ENCODE measurements around the gene LRMDA. TPM values are rescaled to one million over a fixed set of nuclear protein-coding genes. Genes with fewer than 3 reads are reported as not detected.

The LRMDA gene
- total and polyA plus RNA-seq, 2 donors (not counting 3 experiments of a cell fraction or from before 2014, with no cell fraction given): 9.7 to 18.0 TPM

GRCh38 chr10:76007667-76008181 is 576.3 kb downstream of the LRMDA start:
- no peak overlapping the region for H3K27ac ChIP-seq (ENCODE audit: insufficient read depth, low read depth, low read length)
- H3K27me3 ChIP-seq (ENCODE audit: control insufficient read depth in 2 of 2, insufficient read depth in 2 of 2, low read length in 2 of 2): no peaks in the 10 kb centered on the region
- TF ChIP-seq CTCF (IDR thresholded peaks at IDR 0.05; ENCODE audit: extremely low read depth in 1 of 2, insufficient read depth in 1 of 2, low read depth in 1 of 2, low read length in 2 of 2): no peak
- TF ChIP-seq POLR2AphosphoS5 (IDR thresholded peaks at IDR 0.05; ENCODE audit: insufficient read depth, low read depth, low read length): no peak
- TF ChIP-seq JUN (IDR thresholded peaks at IDR 0.05; ENCODE audit: borderline replicate concordance, insufficient read depth, insufficient read length, low read depth): no peak
- no peak for TF ChIP-seq MYC (IDR thresholded peaks at IDR 0.05; ENCODE audit: low read depth, low read length)
- no peak for TF ChIP-seq GATA2 (IDR thresholded peaks at IDR 0.05; ENCODE audit: insufficient read depth, insufficient read length, low read depth, low read length)
- TF ChIP-seq MAX (IDR thresholded peaks at IDR 0.05; ENCODE audit: insufficient read depth, insufficient read length): no peak
- no peaks in the 10 kb centered on the region for H3K36me3 ChIP-seq (ENCODE audit: control insufficient read depth in 2 of 2, extremely low read depth in 1 of 2, insufficient read depth in 2 of 2, low read length in 2 of 2)
- no peaks in the 10 kb centered on the region for H3K9me3 ChIP-seq (replicated peaks; ENCODE audit: control insufficient read depth, insufficient read depth, low read length)
- no peak for FAIRE-seq
- H3K9ac ChIP-seq (replicated peaks; ENCODE audit: extremely low read depth, insufficient read depth, low read length): no peak overlapping the region
- no peaks in the 10 kb centered on the region for H3K9me1 ChIP-seq (replicated peaks; ENCODE audit: control insufficient read depth, extremely low read depth, insufficient read depth, low read length)
- H4K20me1 ChIP-seq (replicated peaks; ENCODE audit: control insufficient read depth, extremely low read depth, insufficient read depth, low read length): no peaks in the 10 kb centered on the region
- no peaks in the 10 kb centered on the region for H3K4me1 ChIP-seq (ENCODE audit: control insufficient read depth, extremely low read depth, insufficient read depth, low read length)
- H3K4me3 ChIP-seq (replicated peaks in 1 of 3; ENCODE audit: insufficient read depth in 1 of 3, low read depth in 1 of 3, low read length in 3 of 3): no peak overlapping the region
- dilution Hi-C loops (cut with MboI; ENCODE audit: extremely low pct_ligation_motif_present, low sequenced_read_pairs): no loop called here
- H2AFZ ChIP-seq (ENCODE audit: low read depth, low read length): no peak overlapping the region
- no peaks in the 10 kb centered on the region for H3K79me2 ChIP-seq (ENCODE audit: control insufficient read depth, insufficient read depth, low read length)
- intact Hi-C loops (cut with micrococcal nuclease): no loop called here
- BruUV-seq (replicated peaks): no TSS peak
- H3K4me2 ChIP-seq (ENCODE audit: insufficient read depth, low read length): no peak overlapping the region
- ChIA-PET POLR2A (no interaction called here), CTCF (no interaction called here)
- DNase-seq (ENCODE audit: low read depth, low spot score): no peak
